IPS-18a (cell line): ENCODE data around the gene ARHGAP29.
"Not testable (repeated sequence)": the region's sequence is repeated elsewhere in the genome, so short reads cannot be mapped to it uniquely, and the experiment has no call there.

Experiments
- H3K27ac ChIP-seq: one replicate; pipeline ENCODE4 v1.5.1; 2013; ENCODE audit warnings: low read length
- H3K27me3 ChIP-seq: one replicate; pipeline ENCODE4 v1.6.1; 2013; ENCODE audit warnings: mild to moderate bottlenecking, low read length; ENCODE audit not compliant: control insufficient read depth, insufficient read depth
- H3K36me3 ChIP-seq: one replicate; pipeline ENCODE4 v1.6.1; 2013; ENCODE audit warnings: low read depth, low read length; ENCODE audit not compliant: control insufficient read depth
- H3K4me1 ChIP-seq: one replicate; pipeline ENCODE4 v1.6.1; 2013; ENCODE audit warnings: low read depth, low read length; ENCODE audit not compliant: control insufficient read depth
- H3K4me3 ChIP-seq: one replicate; pipeline ENCODE4 v1.5.1; 2013; ENCODE audit warnings: low read length
- H3K9ac ChIP-seq: one replicate; pipeline ENCODE4 v1.6.1; 2013; ENCODE audit warnings: mild to moderate bottlenecking, low read length, moderate library complexity
- H3K9me3 ChIP-seq: one replicate; pipeline ENCODE4 v1.6.1; 2013; ENCODE audit warnings: low read depth, low read length; ENCODE audit not compliant: control insufficient read depth

ARHGAP29 gene

GRCh38 chr1:94156096-94156625 lies 81.2 kb downstream of the ARHGAP29 start:
- Histone ChIP-seq H3K27me3 (no peaks in the 10 kb centered on the region), H3K4me3 (no peak overlapping the region), H3K4me1 (no peaks in the 10 kb centered on the region), H3K27ac (no peak overlapping the region), H3K9me3 (no peaks in the 10 kb centered on the region), H3K36me3 (no peaks in the 10 kb centered on the region), H3K9ac (no peak overlapping the region)

- Histone ChIP-seq H3K4me1 (no peaks in the 10 kb centered on the region), H3K36me3 (no peaks in the 10 kb centered on the region), H3K9me3 (no peaks in the 10 kb centered on the region), H3K27ac (no peak overlapping the region), H3K4me3 (no peak overlapping the region), H3K27me3 (no peaks in the 10 kb centered on the region), H3K9ac (no peak overlapping the region)
Measured at GRCh38 chr1:94154989-94155388, 82.4 kb downstream of the ARHGAP29 start.

- H3K9ac ChIP-seq = no peak overlapping the region
- no peaks in the 10 kb centered on the region for H3K9me3 ChIP-seq
- no peak overlapping the region for H3K4me3 ChIP-seq
- H3K36me3 ChIP-seq = no peaks in the 10 kb centered on the region
- H3K27ac ChIP-seq = no peak overlapping the region
- peaks cover 4% of the 10 kb centered on the region for H3K4me1 ChIP-seq
- H3K27me3 ChIP-seq = no peaks in the 10 kb centered on the region
Measured at GRCh38 chr1:94153133-94153532, 84.3 kb downstream of the ARHGAP29 start.

- H3K27ac ChIP-seq, H3K36me3 ChIP-seq: not testable (repeated sequence)
Measured at GRCh38 chr1:94149166-94149565, 88.2 kb downstream of the ARHGAP29 start.

GRCh38 chr1:94146273-94146672 lies 91.1 kb downstream of the ARHGAP29 start:
- no peak overlapping the region for H3K27ac ChIP-seq
- no peaks in the 10 kb centered on the region for H3K36me3 ChIP-seq
- peaks cover 4% of the 10 kb centered on the region for H3K4me1 ChIP-seq
- H3K4me3 ChIP-seq = no peak overlapping the region
- no peaks in the 10 kb centered on the region for H3K9me3 ChIP-seq
- H3K27me3 ChIP-seq = no peaks in the 10 kb centered on the region
- no peak overlapping the region for H3K9ac ChIP-seq

More at GRCh38 chr1:94149166-94149565, 88.2 kb downstream of the ARHGAP29 start:
- H3K9ac ChIP-seq, H3K9me3 ChIP-seq, H3K4me1 ChIP-seq, H3K4me3 ChIP-seq, H3K27me3 ChIP-seq: not testable (repeated sequence)

GRCh38 chr1:94144836-94145235 lies 92.5 kb downstream of the ARHGAP29 start:
- H3K27ac ChIP-seq = no peak overlapping the region

GRCh38 chr1:94143809-94144176 lies 93.6 kb downstream of the ARHGAP29 start:
- no peak overlapping the region for H3K9ac ChIP-seq
- no peaks in the 10 kb centered on the region for H3K4me1 ChIP-seq
- H3K36me3 ChIP-seq = no peaks in the 10 kb centered on the region
- H3K27ac ChIP-seq = no peak overlapping the region
- no peak overlapping the region for H3K4me3 ChIP-seq
- no peaks in the 10 kb centered on the region for H3K27me3 ChIP-seq
- no peaks in the 10 kb centered on the region for H3K9me3 ChIP-seq

More at GRCh38 chr1:94144836-94145235, 92.5 kb downstream of the ARHGAP29 start:
- no peak overlapping the region for H3K4me3 ChIP-seq
- H3K9ac ChIP-seq = no peak overlapping the region
- H3K36me3 ChIP-seq = no peaks in the 10 kb centered on the region
- H3K4me1 ChIP-seq = peaks cover 4% of the 10 kb centered on the region
- H3K27me3 ChIP-seq = no peaks in the 10 kb centered on the region
- no peaks in the 10 kb centered on the region for H3K9me3 ChIP-seq

GRCh38 chr1:94143173-94143808 lies 94.1 kb downstream of the ARHGAP29 start:
- Histone ChIP-seq H3K27ac (no peak overlapping the region), H3K4me3 (no peak overlapping the region), H3K36me3 (no peaks in the 10 kb centered on the region), H3K4me1 (no peaks in the 10 kb centered on the region), H3K9ac (no peak overlapping the region), H3K27me3 (no peaks in the 10 kb centered on the region), H3K9me3 (no peaks in the 10 kb centered on the region)

- no peak overlapping the region for H3K27ac ChIP-seq
Measured at GRCh38 chr1:94142583-94142982, 94.8 kb downstream of the ARHGAP29 start.

GRCh38 chr1:94142022-94142421 lies 95.4 kb downstream of the ARHGAP29 start:
- Histone ChIP-seq H3K36me3 (no peaks in the 10 kb centered on the region), H3K4me3 (no peak overlapping the region), H3K27ac (no peak overlapping the region), H3K4me1 (no peaks in the 10 kb centered on the region), H3K27me3 (no peaks in the 10 kb centered on the region), H3K9ac (no peak overlapping the region), H3K9me3 (no peaks in the 10 kb centered on the region)

More at GRCh38 chr1:94142583-94142982, 94.8 kb downstream of the ARHGAP29 start:
- H3K9me3 ChIP-seq = no peaks in the 10 kb centered on the region
- no peaks in the 10 kb centered on the region for H3K36me3 ChIP-seq
- no peak overlapping the region for H3K4me3 ChIP-seq
- H3K9ac ChIP-seq = no peak overlapping the region
- no peaks in the 10 kb centered on the region for H3K27me3 ChIP-seq
- H3K4me1 ChIP-seq = no peaks in the 10 kb centered on the region

- Histone ChIP-seq H3K36me3 (no peaks in the 10 kb centered on the region), H3K9ac (no peak overlapping the region)
Measured at GRCh38 chr1:94132111-94132510, 105.3 kb downstream of the ARHGAP29 start.

More at GRCh38 chr1:94132111-94132510, 105.3 kb downstream of the ARHGAP29 start:
- H3K27ac ChIP-seq = no peak overlapping the region
- no peaks in the 10 kb centered on the region for H3K4me1 ChIP-seq
- H3K4me3 ChIP-seq = no peak overlapping the region
- H3K9me3 ChIP-seq = peaks cover 8% of the 10 kb centered on the region
- H3K27me3 ChIP-seq = no peaks in the 10 kb centered on the region
